ENCODE measurements around the gene GANC.

DNA sequence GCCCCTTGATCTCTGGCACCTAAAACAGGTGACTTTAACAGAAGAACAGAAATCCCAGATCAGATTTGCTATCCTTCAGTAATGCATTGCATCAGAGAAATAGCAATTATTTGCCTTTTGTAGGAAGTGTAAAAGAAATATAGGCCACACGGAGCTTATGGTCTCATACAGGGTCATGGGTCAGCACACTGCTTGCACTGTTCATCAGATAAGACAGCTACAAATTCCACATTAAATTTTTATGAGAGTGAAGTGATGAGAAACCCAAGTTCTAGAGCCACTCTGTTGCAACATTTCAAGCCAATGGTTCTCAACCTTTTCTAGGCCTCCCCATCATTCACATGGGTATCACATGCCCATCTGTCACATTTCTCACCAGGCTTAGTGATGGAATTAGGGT, 33.7 kb downstream of the GANC start:
- TF ChIP-seq, protein P1, sequence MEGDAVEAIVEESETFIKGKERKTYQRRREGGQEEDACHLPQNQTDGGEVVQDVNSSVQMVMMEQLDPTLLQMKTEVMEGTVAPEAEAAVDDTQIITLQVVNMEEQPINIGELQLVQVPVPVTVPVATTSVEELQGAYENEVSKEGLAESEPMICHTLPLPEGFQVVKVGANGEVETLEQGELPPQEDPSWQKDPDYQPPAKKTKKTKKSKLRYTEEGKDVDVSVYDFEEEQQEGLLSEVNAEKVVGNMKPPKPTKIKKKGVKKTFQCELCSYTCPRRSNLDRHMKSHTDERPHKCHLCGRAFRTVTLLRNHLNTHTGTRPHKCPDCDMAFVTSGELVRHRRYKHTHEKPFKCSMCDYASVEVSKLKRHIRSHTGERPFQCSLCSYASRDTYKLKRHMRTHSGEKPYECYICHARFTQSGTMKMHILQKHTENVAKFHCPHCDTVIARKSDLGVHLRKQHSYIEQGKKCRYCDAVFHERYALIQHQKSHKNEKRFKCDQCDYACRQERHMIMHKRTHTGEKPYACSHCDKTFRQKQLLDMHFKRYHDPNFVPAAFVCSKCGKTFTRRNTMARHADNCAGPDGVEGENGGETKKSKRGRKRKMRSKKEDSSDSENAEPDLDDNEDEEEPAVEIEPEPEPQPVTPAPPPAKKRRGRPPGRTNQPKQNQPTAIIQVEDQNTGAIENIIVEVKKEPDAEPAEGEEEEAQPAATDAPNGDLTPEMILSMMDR (IDR thresholded peaks at IDR 0.05; ENCODE audit: borderline replicate concordance, extremely low read depth, low read length, poor library complexity, severe bottlenecking) = no peak
- no peak for TF ChIP-seq EZH2 (IDR thresholded peaks at IDR 0.05; ENCODE audit: borderline replicate concordance, low read depth, low read length, severe bottlenecking)

All from DND-41 (cell line).